OCI-LY1 (cell line): ENCODE data around the gene NSMCE4A.

Source experiments
- H2AFZ ChIP-seq: fragments of 200-600 bp; sonication (generic), shearing (Covaris generic); 2 replicates; pipeline ENCODE4 v1.6.0; 2014; ENCODE audit warnings: antibody characterized with exemption, mild to moderate bottlenecking, low read length
- H3F3A ChIP-seq: fragments of 200-600 bp; sonication (generic), shearing (Covaris generic); 2 replicates; pipeline ENCODE4 v1.6.0; 2014; ENCODE audit warnings: mild to moderate bottlenecking, antibody characterized with exemption, low read length, moderate library complexity; ENCODE audit not compliant: insufficient read depth
- H3K27ac ChIP-seq: fragments of 200-600 bp; sonication (generic); 2 replicates; pipeline ENCODE4 v1.5.1; 2014; ENCODE audit warnings: low read length, mixed run types, mild to moderate bottlenecking, low read depth; ENCODE audit not compliant: poor library complexity, severe bottlenecking
- H3K27me3 ChIP-seq: fragments of 200-600 bp; sonication (generic); 2 replicates; pipeline ENCODE4 v1.6.0; 2014; ENCODE audit warnings: antibody characterized with exemption, mild to moderate bottlenecking, low read length, moderate library complexity; ENCODE audit not compliant: insufficient read depth
- H3K36me3 ChIP-seq: fragments of 200-600 bp; sonication (generic); 2 replicates; pipeline ENCODE4 v1.6.1; 2014; ENCODE audit warnings: mild to moderate bottlenecking, antibody characterized with exemption, low read length, moderate library complexity, mixed read lengths; ENCODE audit not compliant: insufficient read depth
- H3K4me1 ChIP-seq: fragments of 200-600 bp; sonication (generic); 2 replicates; pipeline ENCODE4 v1.5.1; 2014; ENCODE audit warnings: mild to moderate bottlenecking, low read length, moderate library complexity; ENCODE audit not compliant: insufficient read depth, severe bottlenecking
- H3K4me2 ChIP-seq: fragments of 200-600 bp; sonication (generic), shearing (Covaris generic); 2 replicates; pipeline ENCODE4 v1.6.1; 2014; ENCODE audit warnings: low read length
- H3K4me3 ChIP-seq: fragments of 200-600 bp; sonication (generic); 2 replicates; pipeline ENCODE4 v1.5.1; 2014; ENCODE audit warnings: low read length, low read depth, mild to moderate bottlenecking, mixed read lengths; ENCODE audit not compliant: poor library complexity, severe bottlenecking
- H3K79me2 ChIP-seq: fragments of 200-600 bp; shearing (Covaris generic); 2 replicates; pipeline ENCODE4 v1.6.1; 2016; ENCODE audit warnings: mixed run types, low read length, mixed read lengths; ENCODE audit not compliant: insufficient read depth
- H3K9ac ChIP-seq: fragments of 200-600 bp; sonication (generic), shearing (Covaris generic); 2 replicates; pipeline ENCODE4 v1.6.1; 2014; ENCODE audit warnings: mild to moderate bottlenecking, low read length, mixed read lengths
- H3K9me2 ChIP-seq: fragments of 200-600 bp; sonication (generic), shearing (Covaris generic); 2 replicates; pipeline ENCODE4 v1.6.1; 2014; ENCODE audit warnings: low read depth, mild to moderate bottlenecking, low read length, mixed read lengths
- H3K9me3 ChIP-seq: fragments of 200-600 bp; shearing (Covaris generic); 2 replicates; pipeline ENCODE4 v1.6.1; 2014; ENCODE audit warnings: low read length, mixed read lengths
- H4K20me1 ChIP-seq: fragments of 200-600 bp; sonication (generic), shearing (Covaris generic); 2 replicates; pipeline ENCODE4 v1.6.0; 2016; ENCODE audit warnings: mild to moderate bottlenecking, low read length; ENCODE audit not compliant: insufficient read depth
- CTCF ChIP-seq: fragments of 200-600 bp; sonication (generic), shearing (Covaris generic); IDR thresholded peaks from 2 replicates; pipeline ENCODE4 v1.5.1; 2017; ENCODE audit warnings: mild to moderate bottlenecking, antibody characterized with exemption, low read length, moderate library complexity, mixed read lengths
- EZH2 ChIP-seq: fragments of 200-600 bp; sonication (generic), shearing (Covaris generic); IDR thresholded peaks from 2 replicates; pipeline ENCODE4 v1.8.0; 2017; ENCODE audit warnings: borderline replicate concordance, mixed run types, mild to moderate bottlenecking, antibody characterized with exemption, low read length, moderate library complexity, mixed read lengths

Gene NSMCE4A

GRCh38 chr10:121990015-121990677 lies 15.1 kb upstream of the NSMCE4A start:
- H3K79me2 ChIP-seq, result no peaks in the 10 kb centered on the region
- no peaks in the 10 kb centered on the region; the same call in 1 of the 2 replicates for H3K36me3 ChIP-seq
- no peak overlapping the region for H3K4me3 ChIP-seq
- no peaks in the 10 kb centered on the region for H3F3A ChIP-seq
- H3K9me2 ChIP-seq, result no peaks in the 10 kb centered on the region
- no peaks in the 10 kb centered on the region for H3K27me3 ChIP-seq
- TF ChIP-seq EZH2 (no peak), CTCF (no peak)
- no peaks in the 10 kb centered on the region for H3K9me3 ChIP-seq
- H3K4me2 ChIP-seq, result no peak overlapping the region; the same call in 1 of the 2 replicates
- H4K20me1 ChIP-seq, result no peaks in the 10 kb centered on the region
- no peak overlapping the region for H3K27ac ChIP-seq
- H3K9ac ChIP-seq, result no peak overlapping the region
- H3K4me1 ChIP-seq, result no peaks in the 10 kb centered on the region
- H2AFZ ChIP-seq, result no peak overlapping the region

- no peak within 1 kb of the TSS for H3K4me2 ChIP-seq
These were observed 13.6 kb upstream of the NSMCE4A start, which contains the start of gene TACC2 for GRCh38 chr10:121988361-121989324. TSS of gene TACC2 (plus strand) at chr10:121989163. CDS start at chr10:122021982, 32,819 bp downstream.

GRCh38 chr10:121984463-121984862 lies 9.4 kb upstream of the NSMCE4A start:
- H3K4me3 ChIP-seq, result no peak overlapping the region
- TF ChIP-seq EZH2, result no peak
- TF ChIP-seq CTCF, result no peak
- no peaks in the 10 kb centered on the region for H4K20me1 ChIP-seq
- no peaks in the 10 kb centered on the region for H3F3A ChIP-seq
- no peak overlapping the region for H2AFZ ChIP-seq
- H3K4me2 ChIP-seq, result no peak overlapping the region
- H3K9ac ChIP-seq, result no peak overlapping the region
- H3K9me2 ChIP-seq, result no peaks in the 10 kb centered on the region
- no peaks in the 10 kb centered on the region for H3K79me2 ChIP-seq
- no peaks in the 10 kb centered on the region; the same call in 1 of the 2 replicates for H3K36me3 ChIP-seq
- no peaks in the 10 kb centered on the region for H3K4me1 ChIP-seq
- H3K27ac ChIP-seq, result no peak overlapping the region
- H3K9me3 ChIP-seq, result peaks cover 11% of the 10 kb centered on the region
- H3K27me3 ChIP-seq, result no peaks in the 10 kb centered on the region

More at GRCh38 chr10:121988361-121989324, 13.6 kb upstream of the NSMCE4A start, which contains the start of gene TACC2:
- H2AFZ ChIP-seq, result no peak within 1 kb of the TSS
- H3K9ac ChIP-seq, result no peak within 1 kb of the TSS
- H3K27ac ChIP-seq, result no peak within 1 kb of the TSS
- no peaks in the 10 kb centered on the region for H3K4me1 ChIP-seq
- TF ChIP-seq CTCF, result no peak
- TF ChIP-seq EZH2, result no peak
- H4K20me1 ChIP-seq, result no peaks in the 10 kb centered on the region
- no peaks in the 10 kb centered on the region for H3F3A ChIP-seq
- no peak within 1 kb of the TSS for H3K4me3 ChIP-seq
- no peaks in the 10 kb centered on the region for H3K79me2 ChIP-seq
- no peaks in the 10 kb centered on the region; the same call in 1 of the 2 replicates for H3K36me3 ChIP-seq
- H3K9me2 ChIP-seq, result no peaks in the 10 kb centered on the region
- H3K27me3 ChIP-seq, result no peaks in the 10 kb centered on the region
- peaks cover 11% of the 10 kb centered on the region for H3K9me3 ChIP-seq
